ENCODE results near the gene PTPN1.

GRCh38 chr20:50491926-50492634 is 18.1 kb upstream of the PTPN1 start:
- no peak for TF ChIP-seq CTCF (IDR thresholded peaks at IDR 0.05)
- no peak for TF ChIP-seq ZFX (IDR thresholded peaks at IDR 0.05; ENCODE audit: borderline replicate concordance)

Data from 22Rv1 (cell line).